NCI-H146 (cell line): ENCODE data around the gene CCDC97.
"Not testable (repeated sequence)": the region's sequence is repeated elsewhere in the genome, so short reads cannot be mapped to it uniquely, and the experiment has no call there.

Experiments
- DNase-seq: peaks from one replicate; lab custom pipeline; 2025; lab: John Stamatoyannopoulos, UW

The CCDC97 gene

DNA sequence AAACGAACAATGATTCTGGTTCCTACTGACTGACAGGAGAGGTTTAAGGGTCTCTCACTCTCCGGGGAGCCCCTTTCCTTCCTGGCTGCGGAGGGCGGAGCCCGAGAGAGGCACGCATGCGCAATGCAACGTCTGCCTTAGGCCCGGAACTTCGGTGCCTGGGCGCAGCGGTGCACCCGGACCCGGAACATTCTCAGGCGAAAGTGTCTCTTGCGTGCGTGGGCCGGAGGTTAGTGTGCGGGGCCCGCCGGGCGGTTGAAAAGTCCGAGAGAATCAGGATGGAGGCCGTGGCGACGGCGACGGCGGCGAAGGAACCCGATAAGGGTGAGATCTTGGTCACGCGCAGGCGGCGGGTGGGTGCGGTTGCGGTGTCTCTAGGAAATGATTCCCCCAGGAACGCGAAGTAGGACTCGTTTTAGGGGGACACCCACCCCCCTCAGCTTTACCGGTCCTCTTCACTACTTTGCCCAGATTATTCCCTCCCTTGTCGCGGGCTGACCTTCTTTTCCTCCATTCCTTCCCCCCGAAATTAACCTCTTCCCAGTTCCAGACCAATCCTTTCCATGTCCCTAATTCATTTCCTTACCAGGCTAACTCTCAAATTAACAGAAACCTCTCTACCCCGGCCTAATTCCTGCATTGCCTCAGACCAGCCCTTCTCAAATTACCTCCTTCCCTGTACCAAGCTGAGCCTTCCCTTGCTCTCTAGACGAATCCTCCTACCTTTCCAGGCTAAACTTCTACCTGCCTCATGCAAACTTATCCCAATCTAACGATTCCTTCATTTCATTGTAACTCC, at the start of gene CCDC97:
CCDC97 (plus strand) TSS at position 140 of the 799 bp plus-strand sequence; CDS start at position 279, 139 bp downstream.
- peak; percentile 89 for DNase-seq

DNA sequence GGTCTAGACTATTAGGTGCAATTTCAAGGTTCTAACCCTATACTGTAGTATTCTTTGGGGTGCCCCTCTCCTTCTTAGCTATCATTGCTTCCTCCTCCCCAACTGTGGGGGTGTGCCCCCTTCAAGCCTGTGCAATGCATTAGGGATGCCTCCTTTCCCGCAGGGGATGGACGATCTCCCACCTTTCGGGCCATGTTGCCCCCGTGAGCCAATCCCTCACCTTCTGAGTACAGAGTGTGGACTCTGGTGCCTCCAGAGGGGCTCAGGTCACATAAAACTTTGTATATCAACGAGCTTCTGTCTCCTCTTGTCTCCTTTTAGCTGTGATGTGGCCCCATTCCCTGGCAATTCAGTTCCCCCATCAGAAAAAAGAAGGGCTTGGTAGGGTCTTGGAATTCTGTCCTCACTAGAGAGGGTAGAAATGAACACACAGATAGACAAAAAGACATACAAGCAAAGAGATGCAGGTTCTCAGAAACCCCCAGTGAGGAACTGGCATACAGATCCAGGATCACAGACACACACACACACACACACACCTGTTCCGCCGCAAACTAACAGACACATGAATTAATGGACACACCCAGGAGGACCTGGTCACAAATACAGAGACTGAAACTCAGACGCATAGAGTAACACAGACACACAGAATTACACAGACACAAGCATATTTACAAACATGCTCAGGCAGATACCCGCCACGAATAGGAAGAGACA, 48.3 kb upstream of the CCDC97 start:
- DNase-seq, result no peak

DNA sequence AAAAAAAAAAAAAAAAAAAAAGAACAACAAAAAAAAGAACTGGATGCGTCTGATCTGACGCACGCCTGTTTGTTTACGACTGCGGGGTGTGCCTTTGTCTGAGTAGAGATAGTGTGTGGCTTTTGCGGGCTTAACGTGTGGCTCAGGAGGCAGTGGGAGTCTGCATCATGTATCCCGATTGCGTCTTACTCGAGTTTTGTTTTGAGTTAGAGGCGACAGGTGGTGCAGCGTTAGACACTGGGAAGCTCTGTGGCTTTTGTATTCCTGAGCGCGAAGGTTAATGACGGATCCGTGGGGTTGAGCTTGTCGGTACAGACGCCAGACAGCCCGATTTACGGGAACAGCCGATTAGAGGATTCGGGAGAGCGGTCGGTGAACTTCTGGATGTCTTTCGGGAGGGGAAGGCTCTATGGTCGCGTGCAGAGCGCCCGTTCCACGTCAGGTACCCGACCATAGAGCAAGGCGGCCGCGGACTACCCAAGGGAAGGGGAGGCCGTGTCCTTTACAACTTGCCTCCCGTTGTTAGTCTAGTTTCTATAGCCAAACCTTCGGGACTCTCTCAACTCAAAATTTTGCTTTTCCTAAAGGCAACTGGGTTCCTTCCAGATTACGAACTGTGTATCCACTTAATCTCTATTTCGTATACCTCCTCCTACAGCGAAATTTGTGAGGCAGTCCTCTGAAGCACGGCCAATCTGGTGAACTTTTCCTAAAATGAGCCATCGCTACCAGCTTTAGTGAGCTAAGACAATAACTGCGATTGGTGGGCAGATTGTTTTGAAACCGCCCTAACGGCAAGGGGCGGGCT, 46.7 kb upstream of the CCDC97 start:
- DNase-seq, result peak; percentile 87

DNA sequence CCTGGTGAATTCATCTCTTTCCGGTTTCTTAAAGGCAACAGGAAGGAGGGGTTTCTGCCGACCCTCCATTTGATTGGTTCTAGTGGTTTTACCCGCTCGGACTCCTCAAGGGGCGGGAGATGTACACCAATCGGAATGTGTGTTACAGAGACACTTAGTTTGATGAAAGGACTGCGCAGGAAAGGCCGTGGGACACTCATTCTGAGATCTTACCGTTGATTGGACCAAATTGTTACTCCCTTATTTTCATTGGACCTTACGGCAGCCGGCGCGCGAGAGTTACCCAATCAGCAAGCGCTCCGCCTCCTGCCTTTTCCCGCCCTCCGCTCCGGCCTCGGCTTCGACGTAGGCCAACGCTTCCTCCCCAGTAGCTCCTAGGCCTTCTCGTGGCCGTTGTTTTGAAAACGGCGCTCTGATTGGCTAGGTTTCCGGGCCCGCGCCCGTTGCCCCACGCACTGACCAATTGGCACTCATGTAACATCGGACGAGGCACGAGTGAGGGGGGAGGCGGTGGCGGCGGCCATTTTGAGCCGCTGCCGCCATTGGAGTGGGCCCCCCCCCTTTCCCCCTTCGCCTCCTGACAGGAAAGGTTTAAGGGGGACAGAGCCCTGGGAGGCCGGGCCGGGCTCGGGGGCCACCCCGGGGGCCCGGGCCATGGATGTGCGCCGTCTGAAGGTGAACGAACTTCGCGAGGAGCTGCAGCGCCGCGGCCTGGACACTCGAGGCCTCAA, 46.0 kb upstream of the CCDC97 start, which contains the start of gene HNRNPUL1:
HNRNPUL1 (plus strand) TSS at position 523 of the 731 bp plus-strand sequence; CDS start at position 655, 132 bp downstream.
- DNase-seq, result peak; percentile 100

DNA sequence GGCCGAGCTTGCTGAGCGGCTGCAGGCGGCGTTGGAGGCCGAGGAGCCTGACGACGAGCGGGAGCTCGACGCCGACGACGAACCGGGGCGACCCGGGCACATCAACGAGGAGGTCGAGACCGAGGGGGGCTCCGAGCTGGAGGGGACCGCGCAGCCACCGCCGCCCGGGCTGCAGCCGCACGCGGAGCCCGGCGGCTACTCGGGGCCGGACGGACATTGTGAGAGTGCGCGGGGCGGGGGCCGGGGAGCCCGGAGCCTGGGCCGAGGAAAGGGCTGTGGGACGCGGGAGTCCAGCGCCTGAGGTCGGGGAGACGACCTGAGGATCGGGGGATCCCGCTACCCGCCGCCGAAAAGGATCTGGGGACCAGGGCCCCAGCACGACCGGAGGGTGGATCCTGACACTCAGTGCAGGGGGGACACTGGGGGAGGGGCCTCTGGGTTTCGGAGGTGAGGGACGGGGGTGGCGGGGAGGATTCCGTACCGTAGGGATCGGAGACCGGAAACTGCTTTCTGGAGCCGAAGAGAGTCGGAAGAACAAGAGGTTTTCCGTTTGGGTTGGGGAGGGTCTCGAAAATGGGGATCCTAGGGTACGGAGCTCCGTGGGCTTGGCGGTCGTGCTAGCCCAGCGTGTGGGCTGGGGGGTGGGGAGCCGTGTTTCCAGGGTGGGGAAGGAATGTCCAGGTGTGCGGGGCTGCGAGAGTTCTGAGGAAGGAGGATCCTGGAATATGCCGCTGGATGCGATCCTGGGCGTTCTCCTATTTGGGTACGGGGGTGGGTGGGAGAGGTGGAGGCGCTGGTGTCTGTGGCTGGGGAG, 45.2 kb upstream of the CCDC97 start:
- peak; percentile 72 for DNase-seq

DNA sequence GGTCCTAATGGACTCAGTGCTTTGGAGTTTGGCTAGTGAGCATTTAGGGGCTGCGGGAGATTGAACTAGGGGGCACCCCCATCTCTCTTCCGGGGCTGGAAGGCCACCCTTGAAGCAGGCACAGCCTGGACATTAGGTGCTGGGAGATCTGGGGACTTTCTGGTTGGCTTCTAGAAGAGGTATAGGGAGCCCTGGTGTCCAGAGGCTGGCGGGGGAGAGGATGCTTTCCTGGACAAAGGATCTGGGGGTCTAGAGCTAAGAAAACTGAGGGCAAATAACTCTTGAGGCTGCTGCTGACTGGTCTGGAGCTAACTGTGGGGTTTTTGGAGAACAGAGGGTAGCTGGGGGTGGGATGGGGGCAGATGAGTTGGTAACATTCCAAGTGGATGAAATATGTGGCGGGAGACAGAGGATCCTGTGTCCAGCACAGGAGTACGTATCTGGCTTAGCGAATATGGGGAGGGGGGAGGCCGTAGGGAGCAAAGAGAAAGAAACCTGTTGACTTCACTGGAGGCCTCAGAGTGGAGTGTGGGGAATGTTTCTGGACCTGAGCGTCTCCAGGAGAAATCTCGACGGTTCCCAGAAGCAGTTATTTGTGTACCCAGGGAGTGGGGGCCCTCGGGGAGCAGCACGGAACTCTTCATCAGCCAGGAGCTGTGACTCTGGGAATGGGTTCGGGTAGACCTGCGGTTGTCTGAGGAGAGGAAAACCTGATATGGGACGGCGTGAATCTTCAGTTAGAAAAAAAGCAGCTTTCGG, 44.4 kb upstream of the CCDC97 start:
- peak; percentile 40 for DNase-seq

DNA sequence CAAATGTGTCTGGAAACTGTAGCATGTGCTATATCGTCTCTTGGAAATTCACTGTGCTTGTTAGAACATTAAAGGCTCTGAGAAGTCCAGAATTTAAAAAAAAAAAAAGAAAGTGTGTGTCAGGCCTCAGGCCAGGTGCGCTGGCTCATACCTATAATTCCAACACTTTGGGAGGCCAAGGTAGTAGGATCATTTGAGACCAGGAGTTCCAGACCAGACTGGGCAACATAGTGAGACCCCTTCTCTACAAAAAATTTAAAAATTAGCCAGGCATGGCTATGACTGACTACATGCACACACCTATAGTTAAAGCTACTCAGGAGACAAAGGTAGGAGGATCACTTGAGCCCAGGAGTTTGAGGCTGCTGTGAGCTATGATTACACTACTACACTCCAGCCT, 40.9 kb upstream of the CCDC97 start:
- no peak for DNase-seq

DNA sequence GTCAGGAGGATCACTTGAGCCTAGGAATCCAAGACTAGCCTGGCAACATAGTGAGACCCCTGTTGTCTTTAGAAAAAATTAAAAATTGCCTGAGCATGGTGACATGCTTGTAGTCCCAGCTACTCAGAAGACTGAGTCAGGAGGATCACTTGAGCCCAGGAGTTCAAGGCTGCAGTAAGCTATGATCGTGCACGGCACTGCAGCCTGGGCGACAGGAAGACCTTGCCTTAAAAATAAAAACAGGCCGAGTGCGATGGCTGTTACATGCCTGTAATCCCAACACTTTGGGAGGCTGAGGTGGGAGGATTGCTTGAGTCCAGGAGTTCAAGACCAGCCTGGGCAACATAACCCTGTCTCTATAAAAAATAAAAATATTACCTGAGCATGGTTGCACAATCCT, 40.4 kb upstream of the CCDC97 start:
- DNase-seq, result no peak

DNA sequence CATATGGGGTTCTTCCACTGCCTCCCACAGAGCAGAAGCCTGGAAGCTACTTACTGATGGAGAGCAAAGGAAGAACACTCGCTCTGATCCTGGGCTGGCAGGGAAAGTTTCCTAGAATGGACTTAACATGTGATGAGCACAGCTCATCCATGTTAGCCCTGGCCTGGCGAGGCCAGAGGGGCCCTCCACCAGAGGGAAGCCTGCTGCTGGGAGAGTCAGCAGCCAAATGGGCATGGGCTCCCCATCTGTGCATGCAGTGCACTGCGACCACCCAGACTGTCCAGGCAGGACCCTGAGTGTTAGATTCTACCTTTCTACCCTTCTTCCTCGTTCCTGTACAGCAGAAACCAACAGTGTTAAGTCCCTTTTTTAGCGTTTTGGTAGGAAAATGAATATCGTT, 36.9 kb upstream of the CCDC97 start:
- no peak for DNase-seq

DNA sequence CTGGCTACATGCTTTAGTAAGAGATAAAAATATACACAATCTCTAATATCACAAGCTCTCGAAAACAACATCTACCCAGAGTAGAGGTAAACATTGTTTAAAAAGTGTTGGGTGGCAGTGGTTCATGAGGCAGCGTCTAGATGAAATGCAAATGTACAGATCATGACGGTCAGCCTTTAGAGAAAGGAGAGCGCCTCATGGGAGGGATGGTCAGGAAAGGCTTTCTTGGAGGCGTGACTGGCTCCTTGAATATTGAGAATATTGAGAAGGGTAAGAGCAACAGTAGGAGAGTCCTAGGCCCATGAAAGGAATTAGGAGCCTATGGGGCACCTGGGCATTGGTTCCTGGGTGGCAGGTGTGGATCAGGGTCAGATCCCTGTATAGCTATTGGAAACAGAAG, 35.2 kb upstream of the CCDC97 start:
- no peak for DNase-seq

DNA sequence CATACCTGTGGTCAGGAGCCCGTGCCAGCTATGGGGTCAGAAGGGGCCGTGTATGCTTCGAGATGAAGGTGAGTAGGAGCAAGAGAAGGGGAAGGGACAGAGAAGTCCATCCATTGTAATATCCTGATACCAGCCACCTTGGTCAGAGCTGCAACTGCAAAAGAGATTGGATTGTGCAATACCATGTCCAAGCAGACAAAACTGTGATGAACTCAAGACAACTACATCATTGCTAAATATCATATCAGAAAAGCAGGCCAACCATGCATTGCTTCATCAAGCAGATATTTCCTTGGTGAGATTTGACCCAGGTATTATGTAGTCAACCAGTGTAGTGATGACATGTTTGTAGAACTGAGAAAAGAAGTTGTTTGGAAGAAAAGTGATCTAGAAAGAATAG, 33.7 kb upstream of the CCDC97 start:
- no peak for DNase-seq

DNA sequence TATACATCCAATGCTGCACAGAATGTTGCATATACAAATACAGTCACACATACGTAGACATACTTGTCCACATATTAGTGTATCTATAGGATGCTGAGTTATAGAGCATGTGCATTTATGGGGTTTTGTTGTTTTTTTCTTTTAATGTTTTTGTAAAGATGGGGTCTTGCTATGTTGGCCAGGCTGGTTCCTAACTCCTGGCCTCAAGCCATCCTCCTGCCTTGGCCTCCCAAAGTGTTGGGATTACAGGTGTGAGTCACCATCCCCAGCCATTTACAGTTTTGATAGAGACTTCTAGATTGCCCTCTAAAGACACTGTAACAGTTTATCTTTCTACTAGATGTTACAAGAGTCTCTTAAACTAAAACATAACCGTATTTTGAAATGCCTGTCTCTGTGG, 31.5 kb upstream of the CCDC97 start:
- DNase-seq, result no peak

DNA sequence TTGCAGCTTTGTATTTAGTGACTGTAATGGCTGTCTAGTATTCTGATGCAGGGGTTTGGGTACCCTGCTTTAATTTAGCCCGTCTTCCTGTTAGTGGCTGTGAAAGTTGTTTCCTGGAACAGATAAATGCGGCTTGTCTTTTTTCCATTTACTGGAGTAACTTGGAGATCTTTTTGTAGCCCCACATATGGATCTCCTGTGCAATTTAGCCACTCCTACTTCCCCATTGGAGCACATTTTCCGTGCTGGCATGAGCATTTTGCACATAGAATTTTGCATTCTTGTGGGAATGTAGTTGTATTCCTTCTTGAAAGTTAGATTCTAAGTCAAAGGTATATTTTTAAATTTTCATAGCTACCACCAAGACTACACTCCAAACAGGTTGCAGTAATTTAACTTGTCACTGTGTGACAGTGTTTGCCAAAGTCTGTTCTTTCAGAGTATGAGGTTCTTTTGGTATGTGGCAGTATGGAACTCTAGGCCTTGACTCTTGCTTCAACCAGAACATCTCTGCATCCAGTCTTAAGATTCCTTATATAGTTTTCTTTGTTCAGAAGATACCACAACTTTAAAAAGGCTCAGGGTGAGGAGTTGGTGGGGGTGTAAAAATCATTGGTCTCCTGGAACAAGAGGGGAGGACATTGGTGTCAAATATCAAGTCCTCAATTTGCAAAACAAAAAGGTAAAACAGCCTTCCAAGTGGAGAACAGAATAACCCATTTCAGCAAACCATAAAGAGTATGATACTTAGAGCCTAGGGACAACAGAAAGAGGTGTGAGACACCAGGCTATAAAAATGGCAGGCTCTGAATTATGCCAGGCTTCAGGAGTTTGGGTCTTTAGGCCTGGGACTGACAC, 21.1 kb upstream of the CCDC97 start:
- DNase-seq, result no peak

DNA sequence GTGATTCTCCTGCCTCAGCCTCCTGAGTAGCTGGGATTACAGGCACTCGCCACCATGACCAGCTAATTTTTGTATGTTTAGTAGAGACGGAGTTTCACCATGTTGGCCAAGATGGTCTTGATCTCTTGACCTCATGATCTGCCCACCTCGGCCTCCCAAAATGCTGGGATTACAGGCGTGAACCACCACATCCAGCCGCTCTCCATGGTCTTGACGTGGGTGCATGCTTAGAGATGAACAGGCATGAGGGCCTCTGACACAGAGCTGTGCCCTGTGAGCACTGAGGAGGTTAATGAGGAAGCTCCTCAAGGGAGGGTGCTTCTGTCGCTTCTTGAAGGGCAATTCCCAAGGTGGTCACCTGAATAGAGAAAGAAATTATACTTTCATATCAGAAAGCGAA, 20.2 kb upstream of the CCDC97 start:
- DNase-seq, result not testable (repeated sequence)

DNA sequence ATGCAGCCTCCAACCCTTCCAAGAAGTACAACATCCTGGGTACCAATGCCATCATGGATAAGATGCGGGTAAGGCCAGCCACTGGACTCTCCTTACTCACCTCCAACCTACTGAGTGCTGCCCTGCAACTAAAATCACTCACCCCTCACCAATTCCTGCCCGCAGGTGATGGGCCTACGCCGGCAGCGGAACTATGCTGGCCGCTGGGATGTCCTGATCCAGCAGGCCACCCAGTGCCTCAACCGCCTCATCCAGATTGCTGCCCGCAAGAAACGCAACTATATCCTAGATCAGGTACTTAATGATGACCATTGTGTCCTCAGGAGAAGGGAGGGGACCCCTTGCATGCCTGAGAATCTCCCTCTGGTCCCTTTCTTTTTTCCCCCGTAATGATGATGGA, 15.6 kb upstream of the CCDC97 start:
- no peak for DNase-seq

DNA sequence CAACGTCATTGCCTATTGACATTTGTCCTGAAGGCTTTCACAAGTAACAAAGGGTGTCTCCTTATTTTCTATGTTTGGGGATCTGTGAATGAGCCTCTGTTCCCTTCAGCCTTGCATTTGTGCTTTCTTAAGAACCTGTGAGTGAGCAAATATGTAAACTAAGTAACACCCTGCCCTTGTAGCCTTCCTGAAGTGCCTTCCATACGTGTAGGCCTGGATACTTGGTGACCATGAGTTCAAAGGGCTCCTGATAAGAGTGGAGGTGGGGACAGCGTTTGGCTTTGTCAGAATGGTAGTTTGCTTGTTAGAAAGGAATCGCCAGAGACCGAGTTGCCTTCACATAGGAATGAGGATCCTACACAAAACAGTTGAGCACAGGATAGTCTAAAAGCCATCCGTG, 14.5 kb upstream of the CCDC97 start:
- no peak for DNase-seq

DNA sequence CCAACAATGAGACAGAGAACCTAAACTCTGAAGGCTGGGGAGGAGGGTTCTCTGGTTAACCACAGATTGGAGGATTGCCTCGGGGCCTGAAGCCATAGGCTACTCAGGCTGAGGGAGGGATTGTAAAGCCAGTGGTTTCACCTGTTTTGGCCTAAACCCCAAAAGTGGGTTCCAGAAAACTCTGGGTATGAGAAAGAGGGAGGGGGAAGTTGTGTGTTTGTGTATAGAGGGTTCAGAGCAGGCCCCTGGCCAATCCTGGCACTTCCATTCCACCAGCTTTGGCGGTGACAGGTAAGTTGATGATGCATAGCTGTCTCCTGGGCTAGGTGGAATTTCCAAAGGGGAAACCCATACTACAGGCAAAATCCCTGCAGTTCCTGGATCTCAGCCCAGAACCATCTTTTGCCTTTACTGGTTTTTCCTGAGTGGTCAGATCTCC, 13.5 kb upstream of the CCDC97 start:
- no peak for DNase-seq

DNA sequence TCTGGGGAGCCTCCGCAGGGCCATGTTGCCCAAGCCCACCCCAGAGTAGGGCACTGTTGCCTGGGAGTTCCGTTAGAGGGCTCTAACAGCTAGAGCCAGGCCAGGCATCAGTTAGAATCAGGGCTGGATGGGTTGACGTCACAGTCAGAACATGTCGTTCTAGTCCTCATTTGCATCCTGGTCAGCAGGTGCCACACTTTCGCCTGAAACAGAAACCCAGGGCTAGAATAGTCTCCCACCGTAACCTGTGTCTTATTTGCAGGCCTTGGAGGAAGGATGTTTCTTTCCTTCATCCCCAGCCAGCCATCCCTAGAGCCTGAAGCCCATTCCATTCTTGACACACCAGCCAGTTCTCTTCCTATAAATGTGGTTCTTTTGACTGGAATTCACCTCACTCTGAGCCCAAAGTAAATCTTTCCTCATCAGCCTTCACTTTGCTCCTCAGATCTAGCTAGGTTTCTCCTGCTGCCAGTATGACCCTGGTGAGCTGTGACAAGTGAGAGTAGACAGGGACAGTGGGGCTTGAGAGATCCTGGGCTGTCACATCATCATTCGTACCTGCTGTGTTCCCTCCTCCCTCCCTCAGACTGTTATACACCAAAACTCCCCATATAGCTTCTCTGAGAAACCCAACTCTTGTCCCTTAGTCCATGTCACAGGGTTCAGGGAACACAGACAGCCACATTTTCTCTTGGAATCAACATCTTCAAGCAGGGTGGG, 12.2 kb upstream of the CCDC97 start:
- no peak for DNase-seq
